ENCODE measurements around the gene DDAH1.
A peak's percentile ranks its signal among the peaks of the same experiment; 100 is the strongest.

DNA sequence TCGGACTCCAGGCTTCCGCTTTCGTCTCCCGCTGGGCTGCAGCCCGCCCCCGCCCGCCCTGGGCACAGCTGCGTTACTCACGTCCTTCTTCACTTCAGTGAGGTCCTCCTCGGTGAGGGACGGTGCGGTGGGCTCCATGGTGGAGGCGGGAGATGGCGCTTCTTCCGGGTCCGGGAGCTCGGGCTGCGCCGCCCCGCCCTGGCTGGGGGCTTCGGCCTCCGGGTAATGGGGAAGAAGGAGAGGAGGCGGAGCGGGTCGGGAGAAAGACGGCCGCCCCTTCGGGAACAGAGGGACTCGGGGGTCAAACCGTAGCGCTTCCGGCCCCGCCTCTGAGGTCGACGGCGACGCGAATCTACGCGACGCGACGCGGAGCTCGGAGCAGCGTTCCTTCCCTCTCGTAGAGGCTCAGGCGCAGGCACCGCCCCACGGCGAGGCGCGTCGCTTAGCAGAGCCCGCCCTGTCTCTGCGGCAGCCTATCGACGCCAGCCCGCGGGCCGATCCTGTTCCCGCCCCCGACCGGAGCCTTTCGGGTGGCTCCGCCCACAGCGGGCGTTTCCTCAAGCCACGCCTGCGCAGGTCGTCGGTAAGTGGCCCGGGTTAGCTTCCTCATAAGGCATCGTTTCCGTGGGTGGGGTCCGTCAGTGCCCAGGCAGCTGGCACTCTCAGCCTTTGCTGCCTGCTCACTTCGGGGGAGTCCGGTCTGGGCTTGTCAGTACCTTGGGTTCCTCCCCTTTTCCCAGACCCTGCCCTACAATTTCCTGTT is 188.6 kb downstream of the DDAH1 start, which contains the start of gene BCL10:
- TF ChIP-seq CTCF (IDR thresholded peaks at IDR 0.05) (no peak), POLR2A (IDR thresholded peaks at IDR 0.05) (peak; percentile 71)

All from ovary (tissue), 3 donors.